Endothelial cell (in vitro differentiated cells): ENCODE measurements around the gene ISL2. TPM values are rescaled to one million over a fixed set of nuclear protein-coding genes. Genes with fewer than 3 reads are reported as not detected.

Source experiments
- DNase-seq: peaks from one replicate; pipeline ENCODE4 v3.0.0; 2021; ENCODE audit warnings: low spot score
- H3K27ac Mint-ChIP-seq: one replicate; pipeline ENCODE4 v1.8.0; 2021; ENCODE audit warnings: mixed read lengths, inconsistent platforms; ENCODE audit not compliant: unreplicated experiment
- H3K27me3 Mint-ChIP-seq: one replicate; pipeline ENCODE4 v1.8.0; 2021; ENCODE audit warnings: mild to moderate bottlenecking, moderate library complexity, mixed read lengths, inconsistent platforms; ENCODE audit not compliant: unreplicated experiment
- H3K36me3 Mint-ChIP-seq: one replicate; pipeline ENCODE4 v1.8.0; 2021; ENCODE audit warnings: mild to moderate bottlenecking, low read depth, mixed read lengths, inconsistent platforms; ENCODE audit not compliant: unreplicated experiment
- H3K4me1 Mint-ChIP-seq: one replicate; pipeline ENCODE4 v1.8.0; 2021; ENCODE audit warnings: mild to moderate bottlenecking, mixed read lengths, inconsistent platforms; ENCODE audit not compliant: unreplicated experiment
- H3K4me3 Mint-ChIP-seq: one replicate; pipeline ENCODE4 v1.8.0; 2021; ENCODE audit warnings: mild to moderate bottlenecking, mixed read lengths, inconsistent platforms; ENCODE audit not compliant: unreplicated experiment
- H3K9me3 Mint-ChIP-seq: one replicate; pipeline ENCODE4 v1.8.0; 2021; ENCODE audit warnings: mixed read lengths, inconsistent platforms; ENCODE audit not compliant: unreplicated experiment
- total RNA-seq: library from RNA; stranded (reverse); fragmentation: NEBNext Ultra II Directional; extraction: Animal tissue kit (Norgen Biotek cat#: 25700); gene quantifications from one replicate; pipeline ENCODE4 v1.2.1, GENCODE V29; 2021; ENCODE audit not compliant: unreplicated experiment
- TF ChIP-seq, protein P1 (sequence below): fragments of 200-600 bp; sonication (generic); IDR thresholded peaks from one replicate; pipeline ENCODE4 v1.5.0; 2021; ENCODE audit warnings: antibody characterized with exemption; ENCODE audit not compliant: unreplicated experiment

The ISL2 gene
- total RNA-seq, 1 donor from 2014 or later = 1.4 TPM

DNA sequence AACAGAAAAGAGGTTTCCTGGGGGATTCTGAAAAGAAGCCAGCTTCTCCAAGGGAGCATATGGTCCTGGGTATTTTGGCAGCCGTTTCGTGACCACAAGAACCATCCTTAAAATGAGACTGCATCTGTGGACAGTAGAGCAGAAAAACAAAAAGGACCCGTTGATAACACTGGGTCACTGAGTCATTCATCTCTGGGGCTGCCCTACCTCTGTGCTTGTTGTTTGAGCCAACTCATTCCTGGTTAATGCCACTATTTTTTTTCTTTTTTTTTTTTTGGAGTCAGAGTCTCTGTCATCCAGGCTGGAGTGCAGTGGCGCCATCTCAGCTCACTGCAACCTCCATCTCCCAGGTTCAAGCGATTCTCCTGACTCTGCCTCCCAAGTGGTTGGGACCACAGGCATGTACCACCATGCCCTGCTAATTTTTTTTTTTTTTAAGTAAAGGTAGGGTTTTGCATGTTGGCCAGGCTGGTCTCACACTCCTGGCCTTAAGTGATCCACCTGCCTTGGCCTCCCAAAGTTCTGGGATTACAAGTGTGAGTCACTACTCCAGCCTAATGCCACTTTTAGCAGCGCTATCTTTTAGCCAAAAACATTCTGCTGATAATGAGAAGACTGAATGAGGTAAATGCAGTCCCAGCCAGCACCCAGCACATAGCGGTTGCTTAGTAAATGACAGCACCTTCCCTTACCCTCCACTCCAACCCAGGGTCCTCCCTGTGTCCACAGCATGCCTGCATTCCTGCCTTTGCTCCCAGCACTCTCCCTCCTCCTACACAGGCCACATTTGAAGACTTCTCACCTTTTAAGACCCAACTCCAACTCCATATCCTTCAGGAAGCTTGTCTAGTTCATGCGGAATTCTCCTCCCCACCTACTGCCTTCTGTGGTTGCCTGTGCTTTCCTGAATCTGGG, 9.1 kb upstream of the ISL2 start:
- Mint-ChIP-seq H3K4me1 (no peaks in the 10 kb centered on the region), H3K9me3 (no peaks in the 10 kb centered on the region), H3K36me3 (no peaks in the 10 kb centered on the region), H3K27me3 (no peaks in the 10 kb centered on the region), H3K27ac (no peak overlapping the region), H3K4me3 (no peak overlapping the region)
- TF ChIP-seq, protein P1, sequence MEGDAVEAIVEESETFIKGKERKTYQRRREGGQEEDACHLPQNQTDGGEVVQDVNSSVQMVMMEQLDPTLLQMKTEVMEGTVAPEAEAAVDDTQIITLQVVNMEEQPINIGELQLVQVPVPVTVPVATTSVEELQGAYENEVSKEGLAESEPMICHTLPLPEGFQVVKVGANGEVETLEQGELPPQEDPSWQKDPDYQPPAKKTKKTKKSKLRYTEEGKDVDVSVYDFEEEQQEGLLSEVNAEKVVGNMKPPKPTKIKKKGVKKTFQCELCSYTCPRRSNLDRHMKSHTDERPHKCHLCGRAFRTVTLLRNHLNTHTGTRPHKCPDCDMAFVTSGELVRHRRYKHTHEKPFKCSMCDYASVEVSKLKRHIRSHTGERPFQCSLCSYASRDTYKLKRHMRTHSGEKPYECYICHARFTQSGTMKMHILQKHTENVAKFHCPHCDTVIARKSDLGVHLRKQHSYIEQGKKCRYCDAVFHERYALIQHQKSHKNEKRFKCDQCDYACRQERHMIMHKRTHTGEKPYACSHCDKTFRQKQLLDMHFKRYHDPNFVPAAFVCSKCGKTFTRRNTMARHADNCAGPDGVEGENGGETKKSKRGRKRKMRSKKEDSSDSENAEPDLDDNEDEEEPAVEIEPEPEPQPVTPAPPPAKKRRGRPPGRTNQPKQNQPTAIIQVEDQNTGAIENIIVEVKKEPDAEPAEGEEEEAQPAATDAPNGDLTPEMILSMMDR = no peak
- DNase-seq = no peak

DNA sequence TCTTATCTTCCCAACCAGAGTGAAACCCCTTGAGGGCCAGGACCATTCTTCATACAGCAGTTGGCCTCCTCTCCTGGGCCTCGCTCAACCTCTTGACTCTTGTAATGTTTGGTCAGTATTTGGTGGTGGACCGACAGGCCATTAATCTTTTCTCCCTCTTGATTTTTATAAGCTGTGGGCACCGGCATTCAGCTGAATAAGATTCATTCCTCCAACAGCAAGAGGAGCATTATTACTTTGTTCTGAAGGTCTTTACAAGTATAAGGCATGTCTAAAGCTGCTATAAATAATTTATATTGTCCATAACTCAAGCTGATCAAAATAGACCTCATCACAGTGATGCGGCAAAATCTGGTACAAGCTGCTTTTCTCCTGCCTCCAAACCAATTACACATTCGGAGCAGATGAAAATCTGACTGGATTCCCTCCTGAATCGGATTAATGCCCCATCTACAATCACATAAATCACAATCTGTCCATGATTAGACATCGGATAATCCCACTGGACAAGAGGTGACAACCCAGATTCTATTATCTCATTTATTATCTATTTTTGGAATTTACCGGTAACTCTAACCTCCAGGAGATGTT, 8.4 kb upstream of the ISL2 start:
- DNase-seq = no peak
- H3K36me3 Mint-ChIP-seq = no peaks in the 10 kb centered on the region
- TF ChIP-seq, protein P1 = no peak
- H3K9me3 Mint-ChIP-seq = no peaks in the 10 kb centered on the region
- no peak overlapping the region for H3K4me3 Mint-ChIP-seq
- H3K4me1 Mint-ChIP-seq = no peaks in the 10 kb centered on the region
- H3K27me3 Mint-ChIP-seq = no peaks in the 10 kb centered on the region
- H3K27ac Mint-ChIP-seq = no peak overlapping the region

DNA sequence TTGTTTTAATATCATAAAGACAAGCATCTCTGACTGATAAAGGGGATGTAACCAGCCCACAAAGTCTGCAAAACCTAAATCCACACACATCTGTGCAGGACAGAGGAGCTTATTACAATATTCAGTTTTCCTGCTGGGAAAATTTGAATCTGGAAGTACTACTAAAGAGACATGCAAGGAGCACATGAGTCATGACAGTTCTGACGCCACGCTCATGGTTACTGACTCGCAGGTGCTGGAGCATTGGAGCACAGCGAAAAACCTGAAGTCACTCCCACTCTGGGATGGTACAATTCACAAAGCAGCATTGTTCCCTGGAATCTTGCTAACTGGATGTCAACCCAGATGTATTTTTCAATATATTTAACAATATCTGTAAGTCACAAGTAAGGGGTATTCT, 7.6 kb upstream of the ISL2 start:
- Mint-ChIP-seq H3K4me3 (no peak overlapping the region), H3K36me3 (no peaks in the 10 kb centered on the region), H3K27ac (no peak overlapping the region), H3K9me3 (no peaks in the 10 kb centered on the region), H3K27me3 (peaks cover 3% of the 10 kb centered on the region), H3K4me1 (peaks cover under 1% of the 10 kb centered on the region)
- TF ChIP-seq, protein P1 = no peak
- DNase-seq = no peak

DNA sequence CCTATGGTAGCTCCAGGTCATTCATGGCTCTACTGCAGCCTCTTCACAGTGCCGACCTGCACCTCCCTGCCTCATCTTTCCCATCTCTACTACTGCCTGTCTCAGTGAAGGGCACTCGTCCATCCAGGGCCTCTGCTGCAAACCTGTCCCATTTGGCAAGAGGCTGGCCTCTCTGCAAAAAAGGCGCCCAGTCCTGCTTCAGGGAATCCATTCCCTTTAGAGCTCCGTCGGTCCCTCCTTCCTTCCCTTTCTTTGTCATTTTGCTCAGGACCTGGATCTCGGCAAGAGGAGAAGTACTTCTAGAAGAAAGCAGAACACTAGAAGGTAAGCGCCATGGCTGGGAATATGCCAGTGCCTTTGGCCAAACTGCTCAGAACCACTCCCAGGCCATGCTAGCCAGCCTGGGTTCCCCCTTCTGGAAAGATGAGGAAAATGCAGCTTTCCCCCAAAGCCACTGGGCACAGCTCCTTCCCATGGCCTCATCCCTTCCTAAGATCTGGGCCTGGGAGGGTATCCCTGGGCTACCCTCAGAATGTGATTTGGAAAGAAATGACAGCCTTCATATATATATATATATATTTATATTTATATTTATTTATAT, 6.4 kb upstream of the ISL2 start:
- Mint-ChIP-seq H3K9me3 (no peaks in the 10 kb centered on the region), H3K27ac (no peak overlapping the region), H3K4me1 (peaks cover 3% of the 10 kb centered on the region), H3K36me3 (no peaks in the 10 kb centered on the region), H3K4me3 (no peak overlapping the region), H3K27me3 (peaks cover 6% of the 10 kb centered on the region)
- TF ChIP-seq, protein P1 = no peak
- no peak for DNase-seq
